T1000 (cell line): ENCODE measurements around the gene DES.
"Not testable (repeated sequence)": the region's sequence is repeated elsewhere in the genome, so short reads cannot be mapped to it uniquely, and the experiment has no call there.

Experiments used
- DNase-seq: peaks from one replicate; lab custom pipeline; 2025; ENCODE audit warnings: mixed read lengths; lab: John Stamatoyannopoulos, UW

DES gene

GRCh38 chr2:219399716-219400478 is 18.3 kb upstream of the DES start:
- DNase-seq = no peak

DNA sequence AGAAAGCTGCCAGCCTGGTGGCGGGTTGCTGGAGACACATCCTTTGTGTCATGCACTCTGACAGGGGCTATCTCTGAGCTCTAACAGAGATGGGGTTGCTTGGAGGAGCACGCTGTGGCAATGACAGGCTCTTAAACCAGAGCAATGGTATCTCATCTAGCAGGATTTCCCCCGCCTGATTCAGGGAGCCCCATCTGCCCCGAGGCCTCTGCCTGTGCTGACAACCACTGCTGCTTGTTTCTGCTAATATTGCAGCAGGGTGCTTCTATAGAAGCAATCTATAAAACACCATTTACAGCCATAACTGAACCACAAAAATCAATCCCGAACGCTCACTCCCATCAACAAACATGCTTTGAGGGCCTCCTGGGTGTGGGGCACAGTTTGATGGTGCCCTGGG is 17.6 kb upstream of the DES start:
- DNase-seq = no peak

DNA sequence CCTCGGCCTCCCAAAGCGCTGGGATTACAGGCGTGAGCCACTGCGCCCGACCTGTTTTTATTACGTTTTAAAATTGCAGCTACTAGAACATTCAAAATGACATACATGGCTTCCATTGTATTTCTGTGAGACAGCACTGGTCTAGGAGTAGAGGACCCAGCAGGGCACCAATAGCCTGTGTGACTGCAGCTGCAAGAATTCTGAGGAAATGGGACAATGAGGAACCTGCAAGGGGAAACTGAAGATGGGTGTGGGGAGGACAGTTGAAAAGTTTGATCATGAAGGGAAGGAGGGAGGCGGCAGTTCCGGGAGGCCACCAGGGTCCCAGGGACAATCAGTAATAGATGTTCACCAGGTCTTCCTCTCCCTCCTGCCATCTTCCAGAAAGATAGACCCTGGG is 16.6 kb upstream of the DES start:
- DNase-seq = no peak

DNA sequence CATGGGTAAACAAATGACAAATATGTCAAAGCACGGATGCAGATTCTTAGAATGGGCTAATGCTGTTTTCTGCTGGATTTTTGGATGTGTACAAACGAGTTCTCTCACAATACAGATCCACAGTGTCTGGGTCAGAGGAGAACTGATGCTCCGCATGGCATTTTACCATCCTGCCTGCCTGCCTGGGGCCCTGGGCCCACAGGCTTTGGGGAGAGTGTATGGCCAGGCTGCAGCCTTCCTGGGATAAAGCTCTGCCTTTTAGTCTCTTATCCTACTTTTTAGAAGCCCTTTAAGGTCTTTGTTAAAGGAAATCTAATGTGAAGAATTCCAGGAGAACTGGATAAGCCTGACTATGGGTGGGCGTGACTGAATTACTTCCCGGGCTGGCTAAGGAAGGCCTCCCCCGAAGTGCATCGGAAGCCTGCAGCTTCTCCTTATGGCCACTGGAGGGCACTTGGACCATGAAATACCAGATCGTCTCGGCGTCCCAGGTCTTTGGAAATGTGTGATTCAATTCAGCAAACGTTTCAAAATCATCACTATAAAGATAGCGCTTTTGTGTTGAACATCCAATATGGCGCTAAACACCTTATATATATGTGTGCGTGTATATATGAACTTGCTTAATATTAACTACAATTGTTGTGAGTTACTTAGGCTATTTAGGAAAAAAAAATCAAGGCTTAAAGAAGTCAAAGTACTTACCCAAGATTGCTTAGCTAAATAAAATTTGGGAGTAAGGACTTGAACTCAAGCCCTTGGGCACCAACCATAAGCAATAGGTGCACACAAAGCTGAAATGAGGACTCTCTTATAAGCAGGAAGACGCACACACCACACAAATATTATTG is 15.3 kb upstream of the DES start:
- peak; percentile 40 for DNase-seq

DNA sequence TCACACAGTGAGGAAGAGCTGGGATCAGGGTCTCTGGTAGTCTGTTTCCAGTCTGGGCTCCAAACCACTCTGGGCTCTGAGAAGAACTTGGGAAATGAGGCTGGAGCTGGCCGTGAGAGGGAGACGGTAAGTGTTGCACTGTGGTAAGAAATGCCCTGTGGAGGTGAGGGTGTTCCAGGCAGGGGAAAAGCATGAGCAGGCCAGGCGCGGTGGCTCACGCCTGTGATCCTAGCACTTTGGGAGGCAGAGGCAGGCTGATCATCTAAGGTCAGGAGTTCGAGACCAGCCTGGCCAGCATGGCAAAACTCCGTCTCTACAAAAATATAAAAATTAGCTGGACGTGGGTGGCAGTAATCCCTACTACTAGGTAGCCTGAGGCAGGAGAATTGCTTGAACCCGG is 14.3 kb upstream of the DES start:
- no peak for DNase-seq

GRCh38 chr2:219404291-219404910 is 13.8 kb upstream of the DES start:
- DNase-seq = no peak

GRCh38 chr2:219404954-219405353 is 13.2 kb upstream of the DES start:
- DNase-seq = no peak

DNA sequence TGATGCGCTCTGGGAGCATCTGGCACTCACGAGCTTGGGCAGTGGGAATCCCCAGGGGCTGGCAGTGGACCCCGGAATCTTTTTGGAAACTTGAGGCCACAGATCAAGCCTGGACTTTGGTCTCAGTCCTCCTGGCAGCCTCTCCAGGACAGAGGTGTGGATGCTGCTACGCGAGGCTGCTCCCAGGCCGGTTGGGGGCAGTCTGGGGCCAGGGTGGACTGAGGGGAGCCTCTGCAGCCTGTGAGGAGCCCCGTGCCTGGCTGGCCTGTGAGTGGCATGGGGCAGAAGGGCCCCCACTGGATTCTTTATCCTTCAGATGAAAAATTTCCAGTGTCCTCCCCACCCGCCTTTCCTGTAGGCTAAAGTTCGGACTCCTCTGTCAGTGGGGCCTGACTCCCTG is 12.7 kb upstream of the DES start:
- DNase-seq = no peak

GRCh38 chr2:219405958-219406860 is 12.0 kb upstream of the DES start:
- DNase-seq = no peak

DNA sequence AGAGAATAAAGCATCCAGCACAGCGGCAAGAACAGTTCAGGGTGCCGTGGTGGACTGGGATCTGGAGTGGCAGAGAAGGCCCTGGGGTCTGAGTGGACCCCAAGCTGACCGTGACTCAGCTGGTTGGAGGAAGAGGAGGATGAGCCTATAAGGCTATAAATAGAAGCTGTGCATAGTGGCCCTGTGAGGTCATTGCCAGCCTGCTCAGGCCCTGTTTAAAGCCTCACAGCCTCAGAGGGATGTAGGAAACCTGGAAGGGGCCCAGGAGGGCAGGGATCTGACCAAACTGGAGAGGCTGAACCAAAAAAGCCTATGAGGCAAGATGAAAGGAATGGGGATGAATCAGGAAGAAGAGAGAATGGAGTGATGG is 11.3 kb upstream of the DES start:
- DNase-seq = peak; percentile 67

DNA sequence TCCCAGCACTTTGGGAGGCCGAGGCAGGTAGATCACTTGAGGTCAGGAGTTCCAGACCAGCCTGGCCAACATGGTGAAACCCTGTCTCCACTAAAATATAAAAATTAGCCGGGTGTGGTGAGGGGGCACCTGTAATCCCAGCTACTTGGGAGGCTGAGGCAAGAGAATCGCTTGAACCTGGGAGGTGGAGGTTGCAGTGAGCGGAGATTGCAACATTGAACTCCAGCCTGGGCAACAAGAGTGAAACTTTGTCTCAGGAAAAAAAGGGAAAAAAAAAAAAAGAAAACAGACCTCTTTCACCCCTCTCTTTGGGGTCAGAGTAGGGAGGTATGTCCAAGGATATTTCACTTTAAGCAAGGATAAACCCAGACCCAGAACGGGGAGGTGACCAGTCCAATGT is 10.8 kb upstream of the DES start:
- not testable (repeated sequence) for DNase-seq

DNA sequence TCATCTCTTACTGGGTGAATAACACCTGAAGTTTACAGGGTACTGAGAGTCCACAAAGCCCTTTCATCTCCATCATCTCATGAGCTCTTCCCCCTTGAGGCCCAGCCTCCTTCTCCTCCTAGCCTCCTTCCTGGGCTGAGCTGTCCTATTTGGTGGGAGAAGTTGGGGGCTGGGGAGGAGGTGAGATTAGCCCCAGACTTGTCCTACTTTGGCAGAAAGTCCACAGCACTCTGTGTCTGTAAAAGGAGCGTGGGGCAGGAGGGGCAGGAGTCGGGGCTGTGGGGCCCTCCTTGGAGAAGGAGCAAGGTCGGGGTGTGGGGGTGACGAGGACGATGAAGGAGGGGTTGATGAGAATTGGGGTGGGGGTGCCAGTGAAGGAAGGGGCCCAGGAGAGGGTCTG is 10.0 kb upstream of the DES start:
- DNase-seq = no peak

DNA sequence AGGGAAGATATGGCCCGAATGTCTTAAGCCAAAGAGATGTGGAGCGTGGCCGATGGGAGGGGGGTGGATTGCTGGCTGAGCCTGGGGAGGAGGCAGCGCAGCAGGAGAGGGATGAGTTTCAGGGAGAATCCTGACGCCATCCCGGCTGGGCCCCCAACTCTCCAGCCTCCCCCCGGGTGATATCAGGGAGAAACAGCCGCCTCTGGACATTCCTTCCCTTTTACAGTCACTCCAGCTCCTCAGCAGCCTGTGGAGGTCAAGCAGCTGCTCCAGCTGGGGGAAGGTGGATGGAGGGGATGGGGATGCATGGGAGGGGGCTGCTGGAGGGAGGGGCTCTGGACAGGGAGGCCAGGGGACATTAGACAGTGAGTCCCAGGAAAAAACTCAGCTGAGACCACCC is 9.5 kb upstream of the DES start:
- DNase-seq = no peak

GRCh38 chr2:219409619-219410018 is 8.6 kb upstream of the DES start:
- no peak for DNase-seq

- no peak for DNase-seq
Observed at GRCh38 chr2:219410390-219410789, 7.8 kb upstream of the DES start.

- no peak for DNase-seq
Observed at GRCh38 chr2:219414857-219415256, 3.3 kb upstream of the DES start.

- no peak for DNase-seq
Observed at GRCh38 chr2:219415580-219416234, 2.5 kb upstream of the DES start.

DNA sequence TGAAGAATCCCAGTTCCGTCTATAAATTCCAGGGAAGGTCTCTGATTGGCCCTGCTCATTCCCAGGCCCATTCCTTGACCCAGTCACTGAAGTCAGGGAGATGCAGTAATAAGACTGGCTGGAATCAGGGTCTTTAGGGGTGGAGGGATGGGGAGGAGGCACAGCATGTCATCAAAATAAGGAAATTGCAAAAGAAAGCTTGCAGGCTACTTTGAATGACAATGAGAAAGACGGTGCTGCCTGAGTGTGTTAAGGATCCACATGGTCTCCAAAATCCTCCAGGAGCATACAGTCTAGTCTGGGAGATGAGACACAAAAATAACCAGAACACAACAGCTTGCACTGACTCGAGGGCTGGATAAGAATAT is 2.0 kb upstream of the DES start:
- no peak for DNase-seq

DNA sequence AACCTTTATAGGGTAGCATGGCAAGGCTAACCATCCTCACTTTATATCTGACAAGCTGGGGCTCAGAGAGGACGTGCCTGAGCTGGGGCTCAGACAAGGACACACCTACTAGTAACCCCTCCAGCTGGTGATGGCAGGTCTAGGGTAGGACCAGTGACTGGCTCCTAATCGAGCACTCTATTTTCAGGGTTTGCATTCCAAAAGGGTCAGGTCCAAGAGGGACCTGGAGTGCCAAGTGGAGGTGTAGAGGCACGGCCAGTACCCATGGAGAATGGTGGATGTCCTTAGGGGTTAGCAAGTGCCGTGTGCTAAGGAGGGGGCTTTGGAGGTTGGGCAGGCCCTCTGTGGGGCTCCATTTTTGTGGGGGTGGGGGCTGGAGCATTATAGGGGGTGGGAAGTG is 1.2 kb upstream of the DES start:
- DNase-seq = no peak

GRCh38 chr2:219417374-219417773 is 803 bp upstream of the DES start:
- DNase-seq = no peak

DNA sequence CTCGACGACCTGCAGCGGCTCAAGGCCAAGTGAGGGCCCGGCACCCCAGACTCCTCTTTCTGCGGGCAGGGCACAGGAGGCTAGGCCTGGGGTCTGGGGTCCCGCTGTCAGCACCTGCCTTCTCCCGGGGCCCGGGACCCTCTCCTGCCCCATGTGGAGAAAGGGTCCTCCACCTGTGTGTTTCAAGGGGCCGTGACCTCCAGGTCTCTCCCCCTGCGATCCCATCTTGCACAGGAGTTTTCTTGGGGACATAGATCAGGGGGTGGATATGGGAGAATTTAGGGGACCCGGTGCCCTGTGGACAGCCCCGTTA is 791 bp downstream of the DES start:
- DNase-seq = no peak
